CD4-positive, alpha-beta T cell (primary cell): Measurements from ENCODE around the gene MUSK. TPM values are rescaled to one million over a fixed set of nuclear protein-coding genes. Genes with fewer than 3 reads are reported as not detected.

Source experiments
- ATAC-seq: fragments of 200-7000 bp; cut with Tn5 transposase; one replicate; pipeline ENCODE4 v1.10.0; 2022; ENCODE audit warnings: mild to moderate bottlenecking; ENCODE audit not compliant: poor library complexity
- CTCF ChIA-PET: fragments of 350-600 bp; sonication (Branson Sonifier 250); formaldehyde crosslinking; loops from one replicate; lab custom pipeline; 2021; ENCODE audit warnings: antibody characterized with exemption, inconsistent platforms; lab: Charles Lee
- POLR2A ChIA-PET: fragments of 350-600 bp; sonication (Branson Sonifier 250); formaldehyde crosslinking; loops from one replicate; lab custom pipeline; 2021; ENCODE audit warnings: antibody characterized with exemption, inconsistent platforms; lab: Charles Lee
- DNase-seq, 14 experiments: peaks; one replicate each; pipeline ENCODE4 v3.0.0-alpha.2; 2013 to 2020; ENCODE audit warnings: mixed read lengths in 2 of 14
- H3K27ac ChIP-seq, 2 donors: one replicate each; pipeline versions ENCODE4 v1.5.1 to v1.7.0; 2013; ENCODE audit warnings: low read length in 2 of 2, low read depth in 1 of 2, mild to moderate bottlenecking in 1 of 2
- H3K27me3 ChIP-seq, 2 experiments: 1 replicate in 1 of 2; 2 replicates in 1 of 2; pipeline versions ENCODE4 v1.6.1 to v1.7.0; 2013; ENCODE audit warnings: low read length in 2 of 2, control low read depth in 1 of 2, mild to moderate bottlenecking in 1 of 2, moderate library complexity in 1 of 2; ENCODE audit not compliant: insufficient read depth in 2 of 2, control insufficient read depth in 1 of 2
- H3K36me3 ChIP-seq: one replicate; pipeline ENCODE4 v1.6.1; 2013; ENCODE audit warnings: low read length, control low read depth; ENCODE audit not compliant: insufficient read depth
- H3K4me1 ChIP-seq: one replicate; pipeline ENCODE4 v1.6.1; 2013; ENCODE audit warnings: low read length, control low read depth; ENCODE audit not compliant: insufficient read depth
- H3K4me3 ChIP-seq: one replicate; pipeline ENCODE4 v1.5.1; 2013; ENCODE audit warnings: mild to moderate bottlenecking, low read length, moderate library complexity
- H3K9me3 ChIP-seq, 2 experiments: 1 replicate in 1 of 2; 2 replicates in 1 of 2; pipeline versions ENCODE4 v1.6.1 to v1.7.0; 2013; ENCODE audit warnings: low read length in 2 of 2, mild to moderate bottlenecking in 2 of 2, control low read depth in 1 of 2, moderate library complexity in 1 of 2; ENCODE audit not compliant: control insufficient read depth in 1 of 2, insufficient read depth in 1 of 2
- H3K27ac Mint-ChIP-seq: one replicate; pipeline ENCODE4 v1.8.0; 2020; ENCODE audit warnings: mixed read lengths
- H3K27me3 Mint-ChIP-seq: one replicate; pipeline ENCODE4 v1.8.0; 2021; ENCODE audit warnings: mixed read lengths
- H3K36me3 Mint-ChIP-seq: one replicate; pipeline ENCODE4 v1.8.0; 2021; ENCODE audit warnings: low read depth, mixed read lengths
- H3K4me1 Mint-ChIP-seq: one replicate; pipeline ENCODE4 v1.8.0; 2021; ENCODE audit warnings: low read depth, mixed read lengths
- H3K4me3 Mint-ChIP-seq: one replicate; pipeline ENCODE4 v1.8.0; 2020; ENCODE audit warnings: mild to moderate bottlenecking, mixed read lengths
- H3K9me3 Mint-ChIP-seq: one replicate; pipeline ENCODE4 v1.8.0; 2020; ENCODE audit warnings: mixed read lengths
- intact Hi-C, 2 experiments: fragments of 100-400 bp; cut with DNase I in 1 of 2; cut with micrococcal nuclease in 1 of 2; formaldehyde crosslinking; loops; one replicate each; pipeline versions ENCODE4 v1.15.1 to v1.9.0; 2023 to 2025; cut with DNase I, micrococcal nuclease
- total RNA-seq, 174 experiments: library from RNA in 2 of 174; stranded (reverse) in 2 of 174; gene quantifications; one replicate each; pipeline ENCODE4 v1.2.3 and lab custom pipeline; 2021 to 2026
- TF ChIP-seq, protein P1 (sequence below): fragments of 200-600 bp; IDR thresholded peaks from one replicate; pipeline ENCODE4 v1.8.0; 2022; ENCODE audit warnings: antibody characterized with exemption, mild to moderate bottlenecking

The MUSK gene
- total RNA-seq, 2 experiments from 2014 or later, result not detected

DNA sequence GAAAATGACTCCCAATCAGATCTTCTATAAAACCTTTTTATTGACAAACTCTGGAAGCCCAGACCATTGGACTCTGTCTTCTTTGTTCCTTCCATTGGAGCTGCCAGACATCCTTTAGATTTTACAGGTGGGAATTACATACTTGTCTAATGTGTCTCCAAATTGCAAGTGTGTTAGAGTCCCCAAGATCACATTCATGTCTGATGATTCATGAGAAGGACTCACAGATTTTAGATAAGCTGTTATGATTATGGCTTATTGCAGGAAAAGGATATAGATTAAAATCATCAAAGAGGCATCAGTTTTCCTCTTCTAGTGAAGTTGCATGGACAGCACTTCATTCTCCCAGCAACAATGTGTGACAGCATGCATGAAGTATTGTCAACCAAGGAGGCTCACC lies 70.4 kb downstream of the MUSK start:
- POLR2A ChIA-PET, result no interaction called here
- Mint-ChIP-seq H3K4me3 (no peak overlapping the region), H3K27me3 (no peaks in the 10 kb centered on the region), H3K36me3 (no peaks in the 10 kb centered on the region), H3K9me3 (peaks cover 7% of the 10 kb centered on the region), H3K27ac (no peak overlapping the region), H3K4me1 (no peaks in the 10 kb centered on the region)
- no peaks in the 10 kb centered on the region for H3K9me3 ChIP-seq
- ATAC-seq (no peak), DNase-seq (no peak)
- no peak overlapping the region for H3K4me3 ChIP-seq
- intact Hi-C loops, result no loop called here
- TF ChIP-seq, protein P1, sequence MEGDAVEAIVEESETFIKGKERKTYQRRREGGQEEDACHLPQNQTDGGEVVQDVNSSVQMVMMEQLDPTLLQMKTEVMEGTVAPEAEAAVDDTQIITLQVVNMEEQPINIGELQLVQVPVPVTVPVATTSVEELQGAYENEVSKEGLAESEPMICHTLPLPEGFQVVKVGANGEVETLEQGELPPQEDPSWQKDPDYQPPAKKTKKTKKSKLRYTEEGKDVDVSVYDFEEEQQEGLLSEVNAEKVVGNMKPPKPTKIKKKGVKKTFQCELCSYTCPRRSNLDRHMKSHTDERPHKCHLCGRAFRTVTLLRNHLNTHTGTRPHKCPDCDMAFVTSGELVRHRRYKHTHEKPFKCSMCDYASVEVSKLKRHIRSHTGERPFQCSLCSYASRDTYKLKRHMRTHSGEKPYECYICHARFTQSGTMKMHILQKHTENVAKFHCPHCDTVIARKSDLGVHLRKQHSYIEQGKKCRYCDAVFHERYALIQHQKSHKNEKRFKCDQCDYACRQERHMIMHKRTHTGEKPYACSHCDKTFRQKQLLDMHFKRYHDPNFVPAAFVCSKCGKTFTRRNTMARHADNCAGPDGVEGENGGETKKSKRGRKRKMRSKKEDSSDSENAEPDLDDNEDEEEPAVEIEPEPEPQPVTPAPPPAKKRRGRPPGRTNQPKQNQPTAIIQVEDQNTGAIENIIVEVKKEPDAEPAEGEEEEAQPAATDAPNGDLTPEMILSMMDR, result no peak
- H3K27me3 ChIP-seq, result no peaks in the 10 kb centered on the region
- no peak overlapping the region for H3K27ac ChIP-seq
- no peaks in the 10 kb centered on the region for H3K4me1 ChIP-seq
- CTCF ChIA-PET, result no interaction called here
- no peaks in the 10 kb centered on the region for H3K36me3 ChIP-seq

DNA sequence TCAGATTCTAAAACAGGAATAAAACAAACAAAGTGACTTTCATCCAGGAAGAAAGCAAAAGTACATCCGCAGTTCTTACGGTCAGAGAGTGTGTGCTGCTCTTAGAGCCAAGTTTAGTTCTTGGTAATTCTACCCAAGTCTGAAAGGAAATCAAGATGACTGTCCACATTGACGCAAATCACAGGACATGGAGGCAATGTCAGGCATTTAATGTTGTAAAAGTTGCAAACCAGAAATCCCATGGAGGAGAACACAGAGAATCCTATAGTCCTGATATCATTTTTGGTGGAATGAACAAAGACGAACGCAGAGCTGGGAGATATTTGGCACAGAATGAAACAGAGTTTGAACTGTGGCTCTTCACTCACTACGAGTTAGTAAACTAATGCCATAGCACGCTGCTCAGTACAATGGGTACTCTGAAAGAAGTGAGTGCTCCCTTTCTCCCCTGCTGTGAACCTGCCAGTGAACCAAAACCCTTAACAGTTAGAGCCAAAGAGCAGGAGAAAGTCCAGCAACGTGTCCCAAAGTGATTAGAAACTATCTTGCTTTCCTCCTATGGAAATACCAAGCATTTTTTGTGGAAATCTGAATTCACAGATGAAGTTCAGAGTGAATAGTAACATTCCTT lies 74.3 kb downstream of the MUSK start:
- no peaks in the 10 kb centered on the region for H3K36me3 ChIP-seq
- no peak overlapping the region for H3K27ac ChIP-seq
- H3K27ac Mint-ChIP-seq, result no peak overlapping the region
- H3K9me3 Mint-ChIP-seq, result no peaks in the 10 kb centered on the region
- H3K4me1 ChIP-seq, result no peaks in the 10 kb centered on the region
- TF ChIP-seq, protein P1, result no peak
- POLR2A ChIA-PET, result no interaction called here
- H3K4me1 Mint-ChIP-seq, result no peaks in the 10 kb centered on the region
- H3K36me3 Mint-ChIP-seq, result no peaks in the 10 kb centered on the region
- H3K27me3 Mint-ChIP-seq, result no peaks in the 10 kb centered on the region
- CTCF ChIA-PET, result no interaction called here
- no peak for ATAC-seq
- intact Hi-C loops, result no loop called here
- no peak overlapping the region for H3K4me3 ChIP-seq
- H3K4me3 Mint-ChIP-seq, result no peak overlapping the region
- DNase-seq, result no peak
- no peaks in the 10 kb centered on the region for H3K9me3 ChIP-seq
- H3K27me3 ChIP-seq, result no peaks in the 10 kb centered on the region

DNA sequence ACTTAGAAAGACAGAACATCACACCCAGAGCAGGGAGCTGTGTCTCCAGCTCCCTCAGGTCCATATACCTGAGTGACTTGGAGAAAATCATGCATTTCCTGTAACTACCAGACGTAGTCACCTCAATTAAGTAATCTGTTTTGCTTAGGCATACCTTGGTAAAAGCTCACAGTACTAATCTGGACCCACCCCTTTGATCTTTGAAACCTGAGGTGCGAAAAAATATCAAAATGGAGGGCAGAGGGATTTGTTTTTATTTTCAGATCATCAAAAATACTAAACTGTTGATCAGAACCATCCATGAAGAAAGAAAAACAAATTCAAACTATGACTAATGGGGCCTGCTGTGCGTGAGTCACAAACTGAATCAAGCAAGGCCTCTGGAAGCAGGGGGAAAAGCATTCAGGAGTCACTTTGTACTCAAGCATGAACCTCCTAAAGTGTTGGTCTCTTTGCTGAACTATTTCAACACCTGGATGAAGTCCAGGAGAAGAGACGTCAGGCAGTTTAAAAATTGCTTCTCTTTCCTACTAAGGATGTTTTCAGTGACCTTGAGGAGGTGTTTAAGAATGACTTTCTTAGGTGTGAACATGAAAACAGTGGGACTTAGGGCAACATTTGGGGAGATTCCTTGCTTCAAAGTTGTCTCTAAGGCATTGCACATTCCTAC lies 76.3 kb downstream of the MUSK start:
- Histone ChIP-seq H3K4me1 (no peaks in the 10 kb centered on the region), H3K27ac (no peak overlapping the region), H3K36me3 (no peaks in the 10 kb centered on the region), H3K27me3 (no peaks in the 10 kb centered on the region), H3K4me3 (no peak overlapping the region), H3K9me3 (no peaks in the 10 kb centered on the region)
- no peaks in the 10 kb centered on the region for H3K9me3 Mint-ChIP-seq
- no peaks in the 10 kb centered on the region for H3K27me3 Mint-ChIP-seq
- no peaks in the 10 kb centered on the region for H3K36me3 Mint-ChIP-seq
- intact Hi-C loops, result no loop called here
- TF ChIP-seq, protein P1, result no peak
- no peak for DNase-seq
- ChIA-PET CTCF (no interaction called here), POLR2A (no interaction called here)
- no peaks in the 10 kb centered on the region for H3K4me1 Mint-ChIP-seq
- no peak for ATAC-seq
- no peak overlapping the region for H3K4me3 Mint-ChIP-seq
- no peak overlapping the region for H3K27ac Mint-ChIP-seq
